GM21529 (cell line): ENCODE results near the gene OR6K6.

ENCODE experiments used
- ATAC-seq: cut with Tn5 transposase; IDR thresholded peaks from one replicate; pipeline ENCODE4 v1.9.1; 2021; ENCODE audit not compliant: unreplicated experiment

OR6K6 gene

GRCh38 chr1:158800526-158800925 is 46.0 kb downstream of the OR6K6 start:
- no peak for ATAC-seq

- ATAC-seq: no peak
Measured at GRCh38 chr1:158801396-158801795, 46.9 kb downstream of the OR6K6 start.

- no peak for ATAC-seq
Measured at GRCh38 chr1:158803678-158804077, 49.2 kb downstream of the OR6K6 start.
